RWPE2 (cell line): ENCODE measurements around the gene POLD1.

Source experiments
- ATAC-seq: fragments of 200-7000 bp; cut with Tn5 transposase; 3 replicates; pipeline ENCODE4 v1.9.1; 2021; ENCODE audit warnings: low read depth
- DNase-seq: peaks from one replicate; pipeline ENCODE4 v3.0.0-alpha.2; 2020; ENCODE audit warnings: low spot score
- H3K27ac ChIP-seq: fragments of 450-650 bp; 2 replicates; pipeline ENCODE4 v1.5.1; 2017; ENCODE audit warnings: mild to moderate bottlenecking; ENCODE audit not compliant: poor library complexity, severe bottlenecking
- H3K27me3 ChIP-seq: fragments of 250-450 bp; sonication (Bioruptor Pico); 2 replicates; pipeline ENCODE4 v1.5.1; 2021; ENCODE audit warnings: mild to moderate bottlenecking, moderate library complexity; ENCODE audit not compliant: insufficient read depth, poor library complexity, severe bottlenecking
- H3K36me3 ChIP-seq: fragments of 250-450 bp; sonication (Bioruptor Pico); 2 replicates; pipeline ENCODE4 v1.5.1; 2020; ENCODE audit warnings: low read depth, mild to moderate bottlenecking, moderate library complexity
- H3K4me1 ChIP-seq: fragments of 250-450 bp; sonication (Bioruptor Pico); 2 replicates; pipeline ENCODE4 v1.5.1; 2021; ENCODE audit warnings: mild to moderate bottlenecking, moderate library complexity; ENCODE audit not compliant: insufficient read depth, poor library complexity, severe bottlenecking
- H3K4me3 ChIP-seq: fragments of 250-450 bp; sonication (Bioruptor Pico); 2 replicates; pipeline ENCODE4 v1.5.1; 2021; ENCODE audit warnings: mild to moderate bottlenecking, moderate library complexity; ENCODE audit not compliant: severe bottlenecking
- H3K9me3 ChIP-seq: fragments of 250-450 bp; sonication (Bioruptor Pico); 2 replicates; pipeline ENCODE4 v1.5.1; 2021; ENCODE audit warnings: mild to moderate bottlenecking, moderate library complexity; ENCODE audit not compliant: severe bottlenecking
- TF ChIP-seq, protein P1 (sequence below): fragments of 450-650 bp; IDR thresholded peaks from one replicate; pipeline ENCODE4 v1.5.1; 2017; ENCODE audit warnings: mild to moderate bottlenecking, moderate library complexity; ENCODE audit not compliant: poor library complexity, severe bottlenecking

Gene POLD1

DNA sequence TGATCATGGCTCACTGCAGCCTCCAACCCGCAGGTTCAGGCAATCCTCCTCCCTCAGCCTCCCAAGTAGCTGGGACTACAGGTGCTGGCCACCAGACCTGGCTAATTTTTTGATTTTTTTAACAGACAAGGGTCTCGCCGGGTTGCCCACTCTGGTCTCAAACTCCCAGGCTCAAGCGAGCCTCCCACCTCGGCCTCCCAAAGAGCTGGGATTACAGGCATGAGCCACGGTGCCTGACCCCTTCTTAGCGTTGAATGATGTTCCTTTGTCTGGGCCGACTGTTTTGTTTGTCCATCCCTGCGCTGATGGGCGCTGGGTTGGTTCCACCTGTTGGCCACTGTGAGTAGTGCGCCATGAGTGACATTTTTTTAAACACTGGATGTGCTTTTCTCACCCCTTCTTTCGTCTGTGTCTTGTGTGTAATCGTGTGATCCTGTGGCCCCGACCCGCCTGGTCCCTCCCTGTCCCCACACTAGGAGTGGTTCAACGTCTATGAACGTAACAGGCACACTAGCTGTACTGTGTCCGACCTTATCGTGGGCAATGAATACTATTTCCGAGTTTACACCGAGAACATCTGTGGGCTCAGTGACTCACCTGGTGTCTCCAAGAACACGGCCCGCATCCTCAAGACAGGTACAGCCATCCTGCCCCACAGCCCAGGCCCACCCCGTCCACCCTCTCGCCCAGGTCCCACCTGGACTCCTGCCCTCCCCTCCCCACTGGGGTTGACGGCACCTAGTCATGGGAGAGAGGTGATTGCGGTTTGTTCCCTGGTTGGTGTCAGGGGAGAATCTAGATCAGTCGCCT, 77.1 kb downstream of the POLD1 start:
- peaks cover 28% of the 10 kb centered on the region for H3K27me3 ChIP-seq
- DNase-seq = no peak
- TF ChIP-seq, protein P1, sequence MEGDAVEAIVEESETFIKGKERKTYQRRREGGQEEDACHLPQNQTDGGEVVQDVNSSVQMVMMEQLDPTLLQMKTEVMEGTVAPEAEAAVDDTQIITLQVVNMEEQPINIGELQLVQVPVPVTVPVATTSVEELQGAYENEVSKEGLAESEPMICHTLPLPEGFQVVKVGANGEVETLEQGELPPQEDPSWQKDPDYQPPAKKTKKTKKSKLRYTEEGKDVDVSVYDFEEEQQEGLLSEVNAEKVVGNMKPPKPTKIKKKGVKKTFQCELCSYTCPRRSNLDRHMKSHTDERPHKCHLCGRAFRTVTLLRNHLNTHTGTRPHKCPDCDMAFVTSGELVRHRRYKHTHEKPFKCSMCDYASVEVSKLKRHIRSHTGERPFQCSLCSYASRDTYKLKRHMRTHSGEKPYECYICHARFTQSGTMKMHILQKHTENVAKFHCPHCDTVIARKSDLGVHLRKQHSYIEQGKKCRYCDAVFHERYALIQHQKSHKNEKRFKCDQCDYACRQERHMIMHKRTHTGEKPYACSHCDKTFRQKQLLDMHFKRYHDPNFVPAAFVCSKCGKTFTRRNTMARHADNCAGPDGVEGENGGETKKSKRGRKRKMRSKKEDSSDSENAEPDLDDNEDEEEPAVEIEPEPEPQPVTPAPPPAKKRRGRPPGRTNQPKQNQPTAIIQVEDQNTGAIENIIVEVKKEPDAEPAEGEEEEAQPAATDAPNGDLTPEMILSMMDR = peak; percentile 88
- H3K9me3 ChIP-seq = no peaks in the 10 kb centered on the region
- H3K27ac ChIP-seq = no peak overlapping the region
- H3K36me3 ChIP-seq = no peaks in the 10 kb centered on the region
- no peak overlapping the region for H3K4me3 ChIP-seq
- no peaks in the 10 kb centered on the region for H3K4me1 ChIP-seq
- ATAC-seq = peak; percentile 79

DNA sequence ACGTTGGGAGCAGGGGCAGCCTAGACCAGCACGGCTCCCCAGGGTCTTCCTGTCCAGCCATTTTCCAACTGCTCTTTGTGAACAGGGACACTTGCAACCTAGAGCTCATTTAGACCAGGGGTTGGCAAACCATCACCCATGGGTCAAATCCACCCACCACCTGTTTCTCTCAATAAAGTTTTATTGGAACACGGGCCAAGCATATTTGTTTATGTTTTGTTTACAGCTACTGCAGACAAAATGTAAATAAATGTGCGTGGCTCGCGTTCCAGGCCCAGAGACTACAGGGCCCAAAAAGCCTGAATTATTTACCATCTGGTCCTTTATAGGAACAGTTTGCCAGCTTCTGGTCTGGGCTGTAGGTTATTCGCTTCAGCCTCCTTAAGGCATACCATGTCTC, 78.8 kb downstream of the POLD1 start:
- Histone ChIP-seq H3K36me3 (no peaks in the 10 kb centered on the region), H3K27me3 (peaks cover 19% of the 10 kb centered on the region), H3K27ac (no peak overlapping the region), H3K9me3 (no peaks in the 10 kb centered on the region), H3K4me3 (no peak overlapping the region), H3K4me1 (no peaks in the 10 kb centered on the region)
- ATAC-seq (no peak), DNase-seq (no peak)
- TF ChIP-seq, protein P1 = no peak

DNA sequence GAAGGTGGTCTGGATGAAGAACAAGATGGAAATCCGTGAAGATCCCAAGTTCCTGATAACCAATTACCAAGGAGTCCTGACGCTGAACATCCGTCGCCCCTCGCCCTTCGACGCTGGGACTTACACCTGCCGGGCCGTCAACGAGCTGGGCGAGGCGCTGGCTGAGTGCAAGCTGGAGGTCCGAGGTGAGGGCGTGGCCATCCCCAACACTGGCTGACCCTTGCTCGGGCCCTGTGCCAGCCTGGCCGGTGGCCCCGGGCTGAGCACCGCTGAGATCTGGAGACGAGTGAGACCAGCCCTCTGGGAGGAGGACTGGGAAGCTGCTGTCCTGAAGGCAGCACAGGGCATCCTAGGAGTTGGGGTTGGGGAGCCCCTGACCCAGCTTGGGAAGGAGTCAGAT, 80.2 kb downstream of the POLD1 start:
- DNase-seq (no peak), ATAC-seq (no peak)
- TF ChIP-seq, protein P1 = no peak
- H3K4me3 ChIP-seq = no peak overlapping the region
- H3K4me1 ChIP-seq = no peaks in the 10 kb centered on the region
- H3K27me3 ChIP-seq = peaks cover 7% of the 10 kb centered on the region
- H3K36me3 ChIP-seq = no peaks in the 10 kb centered on the region
- no peaks in the 10 kb centered on the region for H3K9me3 ChIP-seq
- no peak overlapping the region for H3K27ac ChIP-seq

DNA sequence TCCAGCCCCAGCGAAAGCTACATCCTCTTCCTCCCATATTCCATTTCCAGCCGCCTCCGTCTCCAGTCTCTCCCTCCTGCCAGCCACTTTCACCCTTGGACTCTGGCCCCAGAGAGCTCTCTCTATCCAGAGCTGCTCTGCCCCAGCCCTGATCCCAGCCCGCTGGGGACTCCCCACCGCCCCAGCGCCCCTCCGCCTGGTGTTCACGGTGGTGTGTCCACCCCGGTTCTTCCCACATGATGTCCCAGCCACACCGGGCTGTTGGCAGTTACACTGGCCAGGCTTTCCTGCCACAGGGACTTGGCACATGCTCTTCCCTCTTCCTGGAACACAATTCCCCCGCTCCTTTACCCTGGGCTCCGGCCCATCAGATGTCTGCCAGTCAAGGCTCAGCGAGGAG, 80.9 kb downstream of the POLD1 start:
- no peak overlapping the region for H3K4me3 ChIP-seq
- H3K27ac ChIP-seq = no peak overlapping the region
- DNase-seq (no peak), ATAC-seq (no peak)
- H3K4me1 ChIP-seq = no peaks in the 10 kb centered on the region
- TF ChIP-seq, protein P1 = no peak
- no peaks in the 10 kb centered on the region for H3K9me3 ChIP-seq
- H3K36me3 ChIP-seq = no peaks in the 10 kb centered on the region
- H3K27me3 ChIP-seq = peaks cover 4% of the 10 kb centered on the region

DNA sequence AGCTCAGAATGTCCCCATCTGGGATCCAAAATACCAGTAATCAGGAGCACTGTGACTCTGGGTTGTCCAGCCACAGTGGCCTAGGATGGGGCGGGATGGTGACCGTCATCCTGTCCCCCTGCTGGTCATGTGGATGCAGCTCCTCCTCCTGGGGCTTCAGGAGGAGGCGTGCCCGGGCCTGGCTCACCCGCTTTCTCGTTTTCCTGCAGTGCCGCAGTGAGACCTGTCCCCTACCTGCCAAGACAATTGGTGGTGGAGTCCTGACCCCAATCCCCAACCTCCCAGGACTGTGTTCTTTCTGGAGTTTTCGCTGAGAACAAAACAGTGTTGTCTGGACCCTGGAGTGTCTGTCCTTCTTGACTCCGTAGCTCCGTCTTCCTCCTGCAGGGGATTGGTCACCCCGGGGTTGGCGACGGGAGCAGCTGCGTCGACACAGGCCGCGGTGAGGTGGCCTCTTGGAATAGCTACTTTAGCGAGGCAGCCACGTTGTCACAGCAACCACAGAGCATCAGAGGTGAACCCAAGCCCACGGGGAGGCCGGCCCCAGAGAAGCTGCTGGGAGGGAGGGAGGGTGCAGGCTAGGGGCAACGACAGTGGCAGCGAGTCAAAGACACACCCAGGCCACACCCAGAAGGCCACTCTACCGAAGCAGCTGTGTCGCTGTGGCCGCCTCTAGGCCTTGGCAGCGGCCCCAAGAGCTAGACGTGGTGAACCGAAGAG, 82.0 kb downstream of the POLD1 start:
- no peak for DNase-seq
- H3K4me3 ChIP-seq = no peak overlapping the region
- ATAC-seq = no peak
- no peaks in the 10 kb centered on the region for H3K27me3 ChIP-seq
- H3K9me3 ChIP-seq = no peaks in the 10 kb centered on the region
- TF ChIP-seq, protein P1 = no peak
- no peaks in the 10 kb centered on the region for H3K4me1 ChIP-seq
- H3K27ac ChIP-seq = no peak overlapping the region
- H3K36me3 ChIP-seq = no peaks in the 10 kb centered on the region
